GM19455 (cell line): ENCODE measurements around the gene SRPX2.

Experiments
- ATAC-seq: cut with Tn5 transposase; IDR thresholded peaks from one replicate; pipeline ENCODE4 v1.9.1; 2021; ENCODE audit not compliant: unreplicated experiment

The SRPX2 gene, protein sequence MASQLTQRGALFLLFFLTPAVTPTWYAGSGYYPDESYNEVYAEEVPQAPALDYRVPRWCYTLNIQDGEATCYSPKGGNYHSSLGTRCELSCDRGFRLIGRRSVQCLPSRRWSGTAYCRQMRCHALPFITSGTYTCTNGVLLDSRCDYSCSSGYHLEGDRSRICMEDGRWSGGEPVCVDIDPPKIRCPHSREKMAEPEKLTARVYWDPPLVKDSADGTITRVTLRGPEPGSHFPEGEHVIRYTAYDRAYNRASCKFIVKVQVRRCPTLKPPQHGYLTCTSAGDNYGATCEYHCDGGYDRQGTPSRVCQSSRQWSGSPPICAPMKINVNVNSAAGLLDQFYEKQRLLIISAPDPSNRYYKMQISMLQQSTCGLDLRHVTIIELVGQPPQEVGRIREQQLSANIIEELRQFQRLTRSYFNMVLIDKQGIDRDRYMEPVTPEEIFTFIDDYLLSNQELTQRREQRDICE

DNA sequence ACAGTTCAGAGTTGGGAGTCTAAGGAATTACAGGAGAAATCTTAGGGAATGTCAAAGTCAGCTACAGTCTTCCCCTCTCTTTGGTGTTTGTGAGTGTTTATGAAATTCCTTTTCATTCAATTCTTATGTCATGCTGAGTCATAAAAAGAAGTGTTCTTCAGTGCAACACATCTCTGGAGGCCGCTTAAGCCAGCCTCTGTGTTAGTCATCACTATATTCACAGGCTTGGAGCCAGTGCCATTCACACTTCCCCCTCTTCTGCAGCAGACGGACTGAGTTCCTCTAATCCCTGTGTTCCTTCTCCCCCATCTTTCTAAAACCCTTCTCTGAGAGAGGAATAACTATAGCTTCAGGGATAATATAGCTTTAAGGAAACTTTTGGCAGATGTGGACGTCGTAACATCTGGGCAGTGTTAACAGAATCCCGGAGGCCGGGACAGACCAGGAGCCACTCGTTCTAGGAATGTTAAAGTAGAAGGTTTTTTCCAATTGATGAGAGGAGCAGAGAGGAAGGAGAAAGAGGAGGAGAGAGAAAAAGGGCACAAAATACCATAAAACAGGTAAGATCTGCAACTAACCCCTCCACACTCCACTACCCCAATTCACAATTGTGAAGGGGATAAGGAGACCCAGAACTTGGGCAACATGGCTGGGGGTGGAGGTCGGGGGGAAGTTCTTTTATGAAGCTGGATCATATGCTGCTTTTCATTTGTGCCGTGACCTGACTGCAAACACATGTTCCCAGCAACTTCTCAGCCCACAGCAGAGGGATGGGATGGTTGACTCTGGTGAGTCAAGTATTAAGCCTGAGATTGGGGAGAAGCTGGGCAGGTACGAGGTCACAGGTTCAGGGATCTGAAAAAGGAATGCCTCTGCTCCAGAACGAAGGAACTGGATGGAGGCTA, at the start of gene SRPX2:
Gene SRPX2 (plus strand): TSS at position 244 of the 905 bp plus-strand sequence. CDS start 2,124 bp downstream, outside the sequence.
- no peak for ATAC-seq

DNA sequence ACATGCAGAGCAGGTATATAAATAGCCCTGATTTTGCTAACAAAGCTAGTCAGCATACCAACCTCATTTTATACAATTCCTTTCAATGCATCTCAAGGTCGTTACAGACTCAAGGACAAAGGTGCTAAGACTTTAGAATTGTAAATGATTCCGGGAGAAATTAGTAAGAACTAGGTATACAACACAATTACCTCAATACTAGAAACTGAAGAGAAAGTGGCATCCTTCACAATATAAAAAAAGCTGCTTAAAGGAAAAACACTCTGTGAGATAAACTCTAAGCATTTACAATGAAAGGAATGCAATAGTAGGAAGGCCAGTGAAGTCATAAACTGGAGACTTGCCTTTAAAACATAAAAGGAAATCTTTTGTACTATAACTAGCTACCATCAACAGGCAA, 47.4 kb upstream of the SRPX2 start:
- ATAC-seq, result no peak

GRCh38 chrX:100599456-100599855, 44.5 kb upstream of the SRPX2 start:
- ATAC-seq, result no peak

DNA sequence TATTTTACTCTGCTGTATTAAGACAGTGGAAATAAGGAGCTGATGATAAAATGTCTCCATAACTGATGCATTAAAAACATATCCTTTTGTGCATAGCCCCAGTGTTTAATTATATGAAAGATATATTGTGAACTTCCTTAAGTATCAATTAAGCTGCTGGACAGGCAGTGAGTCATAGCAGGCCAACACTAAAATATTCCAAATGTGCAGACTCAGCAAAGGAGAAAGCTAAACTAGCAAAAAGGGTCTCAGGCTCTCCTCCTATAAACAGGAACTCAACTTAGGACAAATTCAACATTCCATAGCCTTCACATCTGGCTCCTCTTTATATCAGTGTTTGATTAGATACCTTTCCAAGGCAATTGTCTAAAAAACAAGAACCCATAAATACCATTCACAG, 43.7 kb upstream of the SRPX2 start:
- no peak for ATAC-seq

DNA sequence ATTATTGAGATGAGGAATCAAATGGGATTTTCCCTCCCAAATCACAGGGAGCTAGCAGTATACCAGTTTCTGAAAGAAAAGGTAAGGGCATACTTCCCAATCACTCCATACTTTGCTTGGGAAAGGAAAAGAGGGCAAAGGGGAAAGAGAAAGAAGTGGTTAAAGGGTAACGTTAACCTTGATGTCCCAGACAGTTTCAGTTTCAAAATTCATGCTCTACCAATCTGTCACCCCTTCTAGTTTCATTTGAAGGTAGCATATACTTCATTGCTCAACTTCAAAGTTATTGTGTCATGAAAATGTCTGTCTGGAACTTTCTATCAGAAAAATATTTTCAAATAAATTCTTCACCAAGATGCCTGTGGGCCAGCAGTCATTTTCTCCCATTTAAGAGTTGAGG, 43.2 kb upstream of the SRPX2 start:
- ATAC-seq, result no peak

GRCh38 chrX:100606753-100607152, 37.2 kb upstream of the SRPX2 start:
- ATAC-seq, result no peak

DNA sequence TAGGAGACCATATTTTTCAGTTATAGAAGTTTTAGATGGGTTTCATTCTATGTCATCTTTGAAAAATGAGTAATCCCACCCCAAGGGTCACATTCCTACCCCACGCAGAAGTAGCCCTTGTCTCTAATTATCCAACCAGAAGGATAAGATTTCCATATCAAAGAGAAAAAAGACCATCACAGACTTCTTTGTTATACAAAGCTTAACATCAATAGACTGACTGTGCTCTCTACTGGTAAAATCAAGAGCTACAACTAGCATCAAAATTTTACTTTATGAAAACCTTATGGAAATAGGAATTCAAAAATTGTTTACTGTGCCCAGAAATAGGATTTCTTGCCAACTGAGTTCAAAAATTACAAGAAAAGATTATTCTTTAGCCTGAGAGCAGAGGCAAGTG, 34.4 kb upstream of the SRPX2 start:
- ATAC-seq, result no peak

GRCh38 chrX:100611951-100612350, 32.0 kb upstream of the SRPX2 start:
- no peak for ATAC-seq

DNA sequence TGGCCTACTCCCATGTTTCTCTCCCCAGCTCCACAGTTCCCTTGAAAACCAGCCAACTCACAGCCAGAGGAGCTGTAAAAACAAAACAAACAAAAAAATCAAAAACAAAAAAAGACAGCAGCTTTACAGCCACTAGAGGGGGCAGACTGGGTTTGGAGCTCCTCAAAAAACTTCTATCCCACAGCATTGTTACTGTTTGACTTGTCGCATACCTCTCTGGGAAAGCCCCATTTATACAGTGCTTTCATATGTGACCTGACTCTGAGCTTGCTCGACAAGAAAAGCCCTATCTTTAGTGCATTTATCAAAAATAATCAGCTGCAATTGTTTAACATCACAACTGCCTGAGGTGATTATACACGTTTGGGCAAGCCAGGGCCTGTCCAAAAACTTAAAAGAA, 29.0 kb upstream of the SRPX2 start:
- ATAC-seq, result peak; percentile 92

DNA sequence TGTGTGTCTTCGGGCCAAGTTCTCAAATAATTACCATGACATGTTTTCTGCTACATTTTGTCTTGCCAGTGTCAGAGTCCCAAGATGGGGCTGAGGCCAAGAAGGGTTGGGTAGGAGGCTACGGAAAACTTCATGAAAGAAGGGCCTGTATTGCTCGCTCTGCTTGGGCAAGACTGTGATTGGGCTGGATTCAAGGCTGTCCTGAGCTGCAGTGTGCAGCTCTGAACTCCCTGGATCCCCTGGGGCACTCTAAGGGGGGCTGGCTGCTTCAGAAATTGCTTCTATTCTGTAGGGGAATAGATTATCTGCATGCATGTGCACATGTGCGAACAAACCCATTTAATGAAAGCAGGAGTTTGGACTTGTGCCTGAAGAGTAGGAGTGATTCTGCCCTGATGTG, 21.0 kb upstream of the SRPX2 start:
- ATAC-seq, result no peak

GRCh38 chrX:100625985-100626491, 18.0 kb upstream of the SRPX2 start:
- ATAC-seq, result peak; percentile 91

GRCh38 chrX:100635040-100635439, 9.0 kb upstream of the SRPX2 start:
- no peak for ATAC-seq

DNA sequence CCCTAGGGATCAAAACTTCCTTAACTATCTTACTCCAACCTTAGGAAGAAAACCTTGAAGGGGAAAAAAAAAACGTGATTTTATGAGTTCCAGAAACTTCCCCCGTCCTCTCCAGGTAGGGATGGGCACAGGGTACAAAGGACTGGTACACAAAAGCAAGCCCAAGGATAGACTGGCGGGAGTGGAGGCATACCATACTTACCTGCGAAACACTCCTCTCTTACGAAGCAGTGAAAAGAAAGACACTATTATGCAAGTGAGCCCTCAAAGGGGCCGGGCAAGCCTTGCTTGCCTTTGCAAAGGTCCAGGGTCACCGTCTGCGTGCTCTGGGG, 8.0 kb upstream of the SRPX2 start:
- ATAC-seq, result no peak

DNA sequence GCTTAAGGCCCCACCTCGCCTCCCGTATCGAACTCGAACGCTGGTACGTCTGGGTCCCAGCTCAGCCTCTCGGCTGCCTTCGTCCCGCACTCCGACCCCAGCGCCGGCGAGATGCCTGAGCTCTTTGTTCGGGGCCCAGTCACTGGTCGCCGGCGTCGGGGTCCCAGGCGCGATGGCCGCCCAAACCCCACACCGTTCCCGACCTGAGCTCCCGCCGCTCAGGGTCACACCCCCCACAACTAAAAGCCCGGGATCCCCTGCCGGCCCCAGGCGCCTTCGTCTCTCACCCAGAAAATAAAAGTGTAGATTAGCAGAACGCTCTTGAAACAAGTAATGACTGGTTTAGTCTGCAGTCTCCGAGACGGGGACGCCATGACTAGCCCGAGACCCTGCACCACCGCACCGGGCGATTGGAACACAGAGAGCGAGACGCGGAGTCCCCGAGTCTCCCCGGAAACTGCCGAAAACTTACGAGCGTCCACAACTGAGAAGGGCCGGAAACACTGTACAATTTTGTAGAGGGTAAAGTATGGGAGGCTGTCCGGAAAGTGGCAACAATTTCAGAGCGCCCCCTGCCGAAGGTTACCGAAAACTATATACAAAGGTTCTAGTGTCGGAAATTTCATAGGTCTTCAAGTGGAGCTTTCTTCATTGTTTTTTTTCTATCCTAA, 7.5 kb upstream of the SRPX2 start, which contains the start of gene TSPAN6:
Gene TSPAN6 (minus strand): TSS at position 486 of the 671 bp plus-strand sequence. CDS start 112 bp downstream, at position 374.
- ATAC-seq, result peak; percentile 75

DNA sequence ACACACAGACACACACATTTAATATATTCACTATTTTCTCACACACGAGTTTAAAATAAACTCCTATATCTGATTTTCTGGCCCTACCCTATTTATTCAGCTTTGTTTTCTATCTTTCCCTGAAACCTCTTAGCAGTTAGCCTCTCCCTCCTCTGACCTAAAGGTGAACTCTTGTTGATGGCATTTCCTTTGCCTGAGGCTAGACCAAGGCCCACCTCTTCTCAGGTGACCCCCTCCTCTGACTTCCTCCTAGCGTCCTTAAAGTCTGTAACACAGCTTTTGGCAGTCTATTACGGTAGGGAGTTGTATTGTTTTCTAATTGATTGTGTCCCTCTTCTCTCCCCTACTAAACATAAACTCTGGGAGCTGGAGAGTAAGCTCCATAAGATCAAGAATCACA, 1.7 kb upstream of the SRPX2 start:
- ATAC-seq, result no peak

GRCh38 chrX:100643212-100643611, 787 bp upstream of the SRPX2 start:
- ATAC-seq, result no peak

DNA sequence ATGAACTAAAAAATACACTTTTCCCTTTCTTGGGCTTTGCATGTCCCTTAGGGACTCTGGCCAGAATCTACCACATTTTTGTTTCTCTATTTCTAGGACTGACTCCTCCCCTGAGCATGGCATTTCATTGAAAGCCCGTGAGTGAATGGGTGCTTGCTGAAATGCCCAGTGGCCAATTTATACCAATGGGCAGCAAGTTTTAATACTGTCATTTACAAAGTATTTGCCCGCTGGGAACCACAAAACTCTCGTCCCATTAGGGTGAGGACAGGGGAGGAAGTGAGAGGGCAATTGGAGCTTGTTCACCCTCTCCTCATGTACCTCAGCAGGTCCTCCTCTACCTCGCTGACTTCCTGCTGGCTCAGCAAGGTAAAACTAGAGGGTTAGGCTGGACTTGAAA, 1.1 kb downstream of the SRPX2 start:
- no peak for ATAC-seq

DNA sequence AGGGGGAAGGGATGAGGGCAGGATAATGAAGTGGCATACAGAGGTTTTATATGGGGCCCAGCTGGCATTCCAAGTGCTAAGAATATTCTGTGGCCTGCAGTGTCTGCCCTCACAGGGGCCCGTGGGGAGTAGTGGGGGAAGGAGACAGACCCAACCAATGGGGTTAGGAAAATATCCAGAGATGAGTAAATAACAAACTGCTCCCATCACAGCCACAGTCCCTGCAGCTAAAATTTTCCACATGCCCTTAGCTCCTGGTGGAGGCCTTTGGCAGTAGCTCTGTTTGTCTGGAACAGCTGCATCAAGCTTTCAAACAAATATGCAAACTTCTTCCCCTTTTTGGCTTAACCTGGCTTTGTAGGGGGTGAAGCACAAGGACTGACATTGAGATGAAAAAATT, 3.1 kb downstream of the SRPX2 start:
- no peak for ATAC-seq

GRCh38 chrX:100647739-100648138, 3.7 kb downstream of the SRPX2 start:
- ATAC-seq, result no peak

GRCh38 chrX:100648458-100649417, 4.7 kb downstream of the SRPX2 start:
- no peak for ATAC-seq
